Measurements from ENCODE around the gene NUP210. TPM values are rescaled to one million over a fixed set of nuclear protein-coding genes. Genes with fewer than 3 reads are reported as not detected.
"Not testable (repeated sequence)": the region's sequence is repeated elsewhere in the genome, so short reads cannot be mapped to it uniquely, and the experiment has no call there.

NUP210 gene
- total and polyA plus RNA-seq, 3 donors from 2014 or later: 26.2 to 44.0 (median 37.4) TPM

- Histone ChIP-seq H3K4me1 (no peaks in the 10 kb centered on the region), H3K27ac (no peak overlapping the region), H3K4me3 (no peak overlapping the region), H3K27me3 (no peaks in the 10 kb centered on the region), H3K36me3 (ENCODE audit: low read depth, missing control alignments) (no peaks in the 10 kb centered on the region), H3K9me3 (no peaks in the 10 kb centered on the region)
- intact Hi-C loops (cut with DNase I; ENCODE audit: low total_unique reads): no loop called here
- TF ChIP-seq POLR2A (IDR thresholded peaks at IDR 0.05): no peak
- no peak for TF ChIP-seq CTCF (IDR thresholded peaks at IDR 0.05)
- DNase-seq: no peak
- 64 to 96% methylated on average over 3 of the region's 3 CpGs for WGBS, 2 donors
Observed at GRCh38 chr3:13385373-13385965, 34.7 kb downstream of the NUP210 start.

DNA sequence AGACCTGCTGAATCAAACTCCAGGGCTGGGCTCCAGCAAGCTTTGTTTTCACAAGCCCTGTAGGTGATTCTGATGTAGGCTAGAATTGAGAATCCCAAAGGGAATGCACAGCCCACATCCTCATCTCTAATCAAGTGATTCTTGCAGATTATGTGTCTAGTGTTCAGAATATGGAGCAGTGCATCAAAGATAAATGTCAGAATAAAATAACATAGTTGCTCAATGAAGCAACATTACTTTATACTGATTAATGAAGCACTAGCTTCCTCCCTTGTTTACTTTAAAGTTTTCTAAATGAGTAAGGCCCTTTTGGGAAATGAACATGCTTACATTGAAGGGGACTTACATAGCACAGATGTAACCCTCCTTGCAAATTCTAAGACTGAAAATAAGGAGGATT lies 39.2 kb downstream of the NUP210 start:
- no peak for TF ChIP-seq POLR2A (IDR thresholded peaks at IDR 0.05)
- no peak for TF ChIP-seq CTCF (IDR thresholded peaks at IDR 0.05)
- Histone ChIP-seq H3K9me3 (no peaks in the 10 kb centered on the region), H3K27me3 (no peaks in the 10 kb centered on the region), H3K36me3 (ENCODE audit: low read depth, missing control alignments) (no peaks in the 10 kb centered on the region), H3K4me1 (no peaks in the 10 kb centered on the region), H3K27ac (no peak overlapping the region), H3K4me3 (no peak overlapping the region)
- intact Hi-C loops (cut with DNase I; ENCODE audit: low total_unique reads): no loop called here
- DNase-seq: no peak

DNA sequence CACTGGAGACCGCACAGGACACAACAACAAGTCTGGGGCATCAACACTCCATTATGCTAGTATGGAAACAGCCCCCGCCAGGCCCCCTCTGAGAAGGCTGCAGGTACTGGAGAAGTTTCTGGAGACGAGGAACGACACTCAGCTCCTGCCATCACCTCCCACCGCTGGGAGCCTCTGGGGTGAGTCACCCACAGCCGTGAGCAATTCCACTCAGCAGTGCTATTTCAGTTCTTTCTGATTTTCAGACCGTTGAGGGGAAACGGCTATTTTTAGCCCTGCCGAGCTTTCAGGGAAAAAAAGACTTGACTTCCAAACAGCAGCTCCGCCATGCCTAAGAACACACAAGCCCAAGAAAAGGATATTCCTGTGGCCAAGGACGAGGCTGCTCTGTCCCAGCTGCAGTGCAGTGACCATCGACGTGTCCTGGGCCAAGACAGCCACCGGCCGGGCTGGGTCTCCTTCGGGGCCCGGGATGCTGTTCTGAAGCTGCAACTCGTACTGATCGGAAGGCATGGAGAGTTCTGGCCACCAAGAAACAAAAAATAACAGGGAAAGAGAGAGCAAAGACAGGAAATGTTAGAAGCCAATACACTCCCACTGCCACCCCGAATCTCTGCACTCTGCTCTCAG lies 40.8 kb downstream of the NUP210 start:
- no peaks in the 10 kb centered on the region for H3K9me3 ChIP-seq
- DNase-seq: peak; percentile 16
- no peak overlapping the region for H3K27ac ChIP-seq
- H3K4me1 ChIP-seq: no peaks in the 10 kb centered on the region
- no peak for TF ChIP-seq POLR2A (IDR thresholded peaks at IDR 0.05)
- no peak for TF ChIP-seq CTCF (IDR thresholded peaks at IDR 0.05)
- WGBS, 2 donors: 65 to 78% methylated on average over 15 to 20 of the region's 20 CpGs
- intact Hi-C loops (cut with DNase I; ENCODE audit: low total_unique reads): no loop called here
- H3K4me3 ChIP-seq: no peak overlapping the region
- no peaks in the 10 kb centered on the region for H3K36me3 ChIP-seq (ENCODE audit: low read depth, missing control alignments)
- H3K27me3 ChIP-seq: no peaks in the 10 kb centered on the region

- DNase-seq: no peak
- Histone ChIP-seq H3K36me3 (ENCODE audit: low read depth, missing control alignments) (no peaks in the 10 kb centered on the region), H3K9me3 (no peaks in the 10 kb centered on the region), H3K27me3 (no peaks in the 10 kb centered on the region), H3K4me1 (no peaks in the 10 kb centered on the region), H3K27ac (no peak overlapping the region), H3K4me3 (no peak overlapping the region)
- WGBS, 2 donors: 90 to 93% methylated on average over 5 of the region's 5 CpGs
- no peak for TF ChIP-seq CTCF (IDR thresholded peaks at IDR 0.05)
- TF ChIP-seq POLR2A (IDR thresholded peaks at IDR 0.05): no peak
- intact Hi-C loops (cut with DNase I; ENCODE audit: low total_unique reads): no loop called here
Observed at GRCh38 chr3:13378155-13378554, 42.0 kb downstream of the NUP210 start.

GRCh38 chr3:13377741-13378140 lies 42.4 kb downstream of the NUP210 start:
- intact Hi-C loops (cut with DNase I; ENCODE audit: low total_unique reads); H3K4me1 ChIP-seq; H3K9me3 ChIP-seq; H3K36me3 ChIP-seq (ENCODE audit: low read depth, missing control alignments); H3K4me3 ChIP-seq; DNase-seq; H3K27ac ChIP-seq; H3K27me3 ChIP-seq: not testable (repeated sequence)
- 93 to 96% methylated on average over 2 of the region's 2 CpGs for WGBS, 2 donors

All from testis (tissue), 3 donors.